ENCODE data around the gene DHRSX. TPM values are rescaled to one million over a fixed set of nuclear protein-coding genes. Genes with fewer than 3 reads are reported as not detected.
"Not testable (repeated sequence)": the region's sequence is repeated elsewhere in the genome, so short reads cannot be mapped to it uniquely, and the experiment has no call there.

DHRSX gene
- total and polyA plus RNA-seq, 2 experiments from 2014 or later, result 15.2 to 30.2 TPM

GRCh38 chrX:2384486-2384885 is 116.3 kb downstream of the DHRSX start:
- no peak overlapping the region for H3K9ac ChIP-seq
- in situ Hi-C loops (cut with MboI), result no loop called here
- no peak for TF ChIP-seq EZH2 (IDR thresholded peaks at IDR 0.05; ENCODE audit: insufficient read depth, poor library complexity, severe bottlenecking)
- TF ChIP-seq EZH2phosphoT487 (IDR thresholded peaks at IDR 0.05; ENCODE audit: insufficient read depth, low read depth), result no peak
- H2AFZ ChIP-seq, result no peak overlapping the region
- 89 to 98% methylated on average over 4 of the region's 4 CpGs for WGBS, 2 experiments (ENCODE audit: low coverage in 1 of 2, low lambda C conversion rate in 2 of 2, missing lambda C conversion rate in 2 of 2)
- no peaks in the 10 kb centered on the region; the same call in 1 of the 2 replicates for H3K9me2 ChIP-seq (ENCODE audit: insufficient read depth)
- H3K4me2 ChIP-seq (ENCODE audit: unreplicated experiment), result no peak overlapping the region
- H3K36me3 ChIP-seq (ENCODE audit: low read depth), result no peaks in the 10 kb centered on the region
- no peak for DNase-seq
- H3K27me3 ChIP-seq (replicated peaks; ENCODE audit: insufficient read depth), result no peaks in the 10 kb centered on the region
- H3K4me3 ChIP-seq, result no peak overlapping the region
- no peaks in the 10 kb centered on the region for H4K20me1 ChIP-seq (ENCODE audit: insufficient read depth)
- H3K27ac ChIP-seq, result no peak overlapping the region
- peaks cover 4% of the 10 kb centered on the region; the same call in 1 of the 2 replicates for H3K79me2 ChIP-seq (ENCODE audit: insufficient read depth)
- H3K4me1 ChIP-seq (ENCODE audit: insufficient read depth), result no peaks in the 10 kb centered on the region
- peaks cover 9% of the 10 kb centered on the region; the same call in 1 of the 2 replicates for H3F3A ChIP-seq (ENCODE audit: insufficient read depth)
- no peaks in the 10 kb centered on the region for H3K9me3 ChIP-seq (ENCODE audit: low read depth)

GRCh38 chrX:2383735-2384134 is 117.0 kb downstream of the DHRSX start:
- Histone ChIP-seq H3F3A (ENCODE audit: insufficient read depth) (peaks cover 9% of the 10 kb centered on the region; the same call in 1 of the 2 replicates), H3K79me2 (ENCODE audit: insufficient read depth) (peaks cover 4% of the 10 kb centered on the region; the same call in 1 of the 2 replicates), H3K9me2 (ENCODE audit: insufficient read depth) (no peaks in the 10 kb centered on the region; the same call in 1 of the 2 replicates), H3K4me1 (ENCODE audit: insufficient read depth) (no peaks in the 10 kb centered on the region), H3K9ac (no peak overlapping the region), H3K27ac (no peak overlapping the region), H3K4me3 (no peak overlapping the region), H2AFZ (no peak overlapping the region), H3K4me2 (ENCODE audit: unreplicated experiment) (no peak overlapping the region), H3K9me3 (ENCODE audit: low read depth) (no peaks in the 10 kb centered on the region), H3K27me3 (replicated peaks; ENCODE audit: insufficient read depth) (no peaks in the 10 kb centered on the region), H4K20me1 (ENCODE audit: insufficient read depth) (no peaks in the 10 kb centered on the region), H3K36me3 (ENCODE audit: low read depth) (no peaks in the 10 kb centered on the region)
- in situ Hi-C loops (cut with MboI), result no loop called here
- WGBS, 2 experiments (ENCODE audit: low coverage in 1 of 2, low lambda C conversion rate in 2 of 2, missing lambda C conversion rate in 2 of 2), result 98% methylated on average over 3 of the region's 3 CpGs
- DNase-seq, result no peak
- TF ChIP-seq EZH2phosphoT487 (IDR thresholded peaks at IDR 0.05; ENCODE audit: insufficient read depth, low read depth) (no peak), EZH2 (IDR thresholded peaks at IDR 0.05; ENCODE audit: insufficient read depth, poor library complexity, severe bottlenecking) (no peak)

- no peak overlapping the region for H3K4me2 ChIP-seq (ENCODE audit: unreplicated experiment)
- H3K79me2 ChIP-seq (ENCODE audit: insufficient read depth), result peaks cover 4% of the 10 kb centered on the region; the same call in 1 of the 2 replicates
- no peak for TF ChIP-seq EZH2phosphoT487 (IDR thresholded peaks at IDR 0.05; ENCODE audit: insufficient read depth, low read depth)
- no peak for TF ChIP-seq EZH2 (IDR thresholded peaks at IDR 0.05; ENCODE audit: insufficient read depth, poor library complexity, severe bottlenecking)
- no peaks in the 10 kb centered on the region for H4K20me1 ChIP-seq (ENCODE audit: insufficient read depth)
- no peaks in the 10 kb centered on the region for H3K27me3 ChIP-seq (replicated peaks; ENCODE audit: insufficient read depth)
- in situ Hi-C loops (cut with MboI), result no loop called here
- no peak overlapping the region for H3K27ac ChIP-seq
- WGBS, 2 experiments (ENCODE audit: low coverage in 1 of 2, low lambda C conversion rate in 2 of 2, missing lambda C conversion rate in 2 of 2), result 89 to 95% methylated on average over 1 of the region's 1 CpG
- H3F3A ChIP-seq (ENCODE audit: insufficient read depth), result peaks cover 9% of the 10 kb centered on the region; the same call in 1 of the 2 replicates
- H3K36me3 ChIP-seq (ENCODE audit: low read depth), result no peaks in the 10 kb centered on the region
- no peaks in the 10 kb centered on the region; the same call in 1 of the 2 replicates for H3K9me2 ChIP-seq (ENCODE audit: insufficient read depth)
- no peak overlapping the region for H3K9ac ChIP-seq
- H3K9me3 ChIP-seq (ENCODE audit: low read depth), result no peaks in the 10 kb centered on the region
- no peak overlapping the region for H3K4me3 ChIP-seq
- H3K4me1 ChIP-seq (ENCODE audit: insufficient read depth), result no peaks in the 10 kb centered on the region
- no peak overlapping the region for H2AFZ ChIP-seq
- no peak for DNase-seq
Measured at GRCh38 chrX:2383144-2383543, 117.6 kb downstream of the DHRSX start.

GRCh38 chrX:2382433-2383048 is 118.2 kb downstream of the DHRSX start:
- in situ Hi-C loops (cut with MboI); H3K27me3 ChIP-seq (replicated peaks; ENCODE audit: insufficient read depth); H3K4me1 ChIP-seq (ENCODE audit: insufficient read depth); H3K4me2 ChIP-seq (ENCODE audit: unreplicated experiment); H4K20me1 ChIP-seq (ENCODE audit: insufficient read depth); H3K36me3 ChIP-seq (ENCODE audit: low read depth); H3K9me3 ChIP-seq (ENCODE audit: low read depth); H3K9me2 ChIP-seq (ENCODE audit: insufficient read depth); H2AFZ ChIP-seq; DNase-seq; H3K9ac ChIP-seq; H3K79me2 ChIP-seq (ENCODE audit: insufficient read depth); H3K27ac ChIP-seq; H3F3A ChIP-seq (ENCODE audit: insufficient read depth); H3K4me3 ChIP-seq: not testable (repeated sequence)
- 72 to 94% methylated on average over 2 to 3 of the region's 3 CpGs for WGBS, 2 experiments (ENCODE audit: low coverage in 1 of 2, low lambda C conversion rate in 2 of 2, missing lambda C conversion rate in 2 of 2)

Measured in GM23248 (cell line).